RWPE1 (cell line): ENCODE measurements around the gene PCGF2.
"Not testable (repeated sequence)": the region's sequence is repeated elsewhere in the genome, so short reads cannot be mapped to it uniquely, and the experiment has no call there.

Experiments used
- CTCF ChIA-PET: fragments of 350-600 bp; sonication (Branson Sonifier 250); formaldehyde crosslinking; extraction: SDS; loops from one replicate; lab custom pipeline; 2021; lab: Yijun Ruan, JAX
- POLR2A ChIA-PET: fragments of 400-600 bp; formaldehyde crosslinking; extraction: SDS; loops from one replicate; lab custom pipeline; 2020; ENCODE audit warnings: antibody characterized with exemption; ENCODE audit not compliant: low non-redundant PET; lab: Yijun Ruan, JAX
- DNase-seq: peaks from one replicate; pipeline ENCODE4 v3.0.0; 2012; ENCODE audit warnings: low spot score
- H3K27ac ChIP-seq: fragments of 450-650 bp; 2 replicates; pipeline ENCODE4 v1.5.1; 2017
- CTCF ChIP-seq: fragments of 450-650 bp; conservative IDR thresholded peaks from 2 replicates; pipeline ENCODE4 v1.5.1; 2017; ENCODE audit warnings: low read depth, mild to moderate bottlenecking

Gene PCGF2

DNA sequence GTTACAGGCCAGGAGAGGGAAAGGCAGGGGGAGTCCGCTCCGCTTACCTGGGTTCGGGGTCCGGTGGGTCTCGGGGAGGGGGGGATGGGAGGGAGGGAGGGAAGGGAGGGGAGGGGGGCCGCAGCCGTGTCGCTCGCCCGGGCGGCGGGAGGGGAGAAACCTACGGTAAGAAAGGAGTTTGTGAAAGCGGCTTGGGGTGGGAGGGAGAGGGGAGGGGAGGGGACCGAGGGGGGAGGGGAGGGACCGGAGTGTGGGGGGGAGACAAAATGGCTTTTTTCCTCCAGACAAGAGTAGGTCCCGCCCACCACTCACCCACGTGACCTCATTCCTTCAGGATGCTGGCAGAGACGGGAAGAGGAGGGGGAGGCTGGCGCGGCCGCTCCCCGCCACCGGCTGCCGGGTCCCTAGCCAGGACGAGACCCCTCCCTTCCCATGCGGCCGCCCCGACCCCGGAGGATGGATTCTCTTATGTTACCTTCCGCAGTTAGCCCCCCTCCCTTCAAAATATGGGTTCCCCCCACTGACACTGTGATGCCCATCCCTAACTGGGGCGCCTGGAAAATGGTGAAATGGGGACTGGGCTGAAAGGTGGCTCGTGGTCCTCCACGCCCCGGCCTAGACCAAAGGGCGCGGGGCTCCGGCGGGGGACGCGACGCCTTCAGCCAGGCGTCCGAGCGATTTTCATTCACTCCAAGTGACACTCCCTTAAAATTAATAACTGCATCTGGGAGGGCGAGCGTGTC is at the start of gene PCGF2:
Gene PCGF2, minus strand, starts transcription at position 188 of the 743 bp plus-strand sequence. CDS start 7,934 bp downstream, outside the sequence.
- ChIA-PET POLR2A (no interaction called here), CTCF (no interaction called here)
- peak; percentile 85 for DNase-seq
- TF ChIP-seq CTCF = no peak
- peak within 1 kb of the TSS; percentile 94 for H3K27ac ChIP-seq

DNA sequence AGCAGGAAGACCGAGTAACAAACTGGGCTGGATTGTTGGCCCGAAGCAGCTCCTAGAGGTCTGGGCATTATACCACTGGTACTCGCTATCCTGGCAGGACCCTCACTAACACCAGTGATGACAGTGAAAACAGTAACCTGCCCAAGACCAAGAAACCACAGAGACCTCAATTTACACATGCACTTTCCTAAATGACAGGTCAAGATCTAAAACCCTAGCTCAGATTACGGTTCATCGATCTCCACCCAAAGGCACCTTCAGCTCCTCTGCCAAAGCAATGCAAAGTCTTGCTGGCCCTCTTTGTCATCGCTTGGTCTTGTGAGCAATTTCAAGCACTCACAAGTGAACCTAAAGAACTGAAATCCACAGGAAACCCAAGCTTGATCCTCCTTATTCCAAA is 49.7 kb upstream of the PCGF2 start:
- POLR2A ChIA-PET = no interaction called here
- no peak for DNase-seq
- CTCF ChIA-PET = interaction anchor here (0.5 kb wide), 1 partner anchor 908 kb away, joined by 4 read pairs; no protein-coding TSS in a partner anchor
- H3K27ac ChIP-seq = no peak overlapping the region
- TF ChIP-seq CTCF = no peak

DNA sequence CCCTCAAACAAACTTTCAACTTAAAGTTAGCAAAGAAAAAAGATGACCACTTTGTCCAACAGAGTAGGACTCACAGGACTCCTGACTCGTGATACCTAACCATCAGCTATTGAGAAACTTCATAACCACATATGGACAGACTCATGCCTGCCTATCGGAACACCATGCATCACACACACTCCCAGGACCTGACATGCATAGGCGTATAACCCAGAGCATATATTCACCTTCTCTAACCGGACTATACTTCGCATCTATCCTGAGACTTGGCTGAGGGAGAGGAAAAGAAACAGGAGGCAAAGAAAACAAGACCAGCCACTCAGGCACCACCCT is 49.0 kb upstream of the PCGF2 start:
- CTCF ChIA-PET = no interaction called here

GRCh38 chr17:38796451-38797157 is 48.5 kb upstream of the PCGF2 start:
- ChIA-PET POLR2A (no interaction called here), CTCF (no interaction called here)
- DNase-seq = no peak
- no peak for TF ChIP-seq CTCF
- no peak overlapping the region for H3K27ac ChIP-seq

More for the DNA sequence above, 49.0 kb upstream of the PCGF2 start:
- H3K27ac ChIP-seq = no peak overlapping the region
- TF ChIP-seq CTCF = no peak
- POLR2A ChIA-PET = no interaction called here
- no peak for DNase-seq

GRCh38 chr17:38794221-38794620 is 46.1 kb upstream of the PCGF2 start:
- H3K27ac ChIP-seq = no peak overlapping the region
- ChIA-PET CTCF (interaction anchor here (0.6 kb wide), 1 partner anchor 786 kb away, joined by 4 read pairs; no protein-coding TSS in a partner anchor), POLR2A (interaction anchor here (0.7 kb wide), 1 partner anchor 33 kb away, joined by 3 read pairs; no protein-coding TSS in a partner anchor)
- no peak for TF ChIP-seq CTCF
- DNase-seq = no peak

DNA sequence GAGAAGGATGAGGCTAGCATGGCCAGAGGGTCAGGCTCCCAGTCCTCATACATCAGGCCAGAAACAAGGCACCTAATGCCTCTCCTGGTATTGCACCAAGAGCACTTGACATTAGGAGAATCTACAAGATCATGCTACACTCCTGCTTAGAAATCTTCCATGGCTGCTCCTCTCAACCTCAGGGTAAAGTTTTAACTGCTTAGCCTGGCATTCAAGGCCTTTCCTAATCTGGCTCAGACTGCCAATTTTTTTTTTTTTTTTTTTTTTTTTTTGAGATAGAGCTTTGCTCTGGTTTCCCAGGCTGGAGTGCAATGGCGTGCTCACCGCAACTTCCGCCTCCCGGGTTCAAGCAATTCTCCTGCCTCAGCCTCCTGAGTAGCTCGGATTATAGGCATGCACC is 43.0 kb upstream of the PCGF2 start:
- no peak for DNase-seq
- ChIA-PET CTCF (no interaction called here), POLR2A (no interaction called here)
- H3K27ac ChIP-seq = no peak overlapping the region
- TF ChIP-seq CTCF = no peak

DNA sequence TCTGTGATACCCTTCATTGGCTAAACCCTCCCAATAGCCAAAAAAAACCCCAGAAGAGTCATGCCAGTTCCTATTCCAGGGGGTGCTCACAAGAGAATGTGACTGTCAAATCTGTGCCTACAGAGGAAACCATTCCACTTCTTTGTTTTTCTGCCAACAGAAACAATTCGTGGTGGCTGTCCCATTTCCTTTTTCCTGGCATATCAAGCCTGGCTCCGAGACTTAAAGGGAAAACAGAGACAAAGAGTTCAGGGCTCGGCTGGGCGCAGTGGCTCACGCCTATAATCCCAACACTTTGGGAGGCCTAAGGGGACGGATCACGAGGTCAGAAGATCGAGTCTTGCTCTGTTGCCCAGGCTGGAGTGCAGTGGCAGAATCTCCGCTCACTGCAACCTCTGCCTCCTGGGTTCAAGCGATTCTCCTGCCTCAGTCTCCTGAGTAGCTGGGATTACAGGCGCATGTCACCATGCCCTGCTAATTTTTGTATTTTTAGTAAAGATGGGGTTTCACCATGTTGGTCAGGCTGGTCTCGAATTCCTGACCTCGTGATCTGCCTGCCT is 42.1 kb upstream of the PCGF2 start:
- POLR2A ChIA-PET, CTCF ChIA-PET, DNase-seq: not testable (repeated sequence)
- H3K27ac ChIP-seq = peak overlapping the region; percentile 31; the same call in 1 of the 2 replicates
